K562 (cell line): Measurements from ENCODE around the gene CRABP1. TPM values are rescaled to one million over a fixed set of nuclear protein-coding genes. Genes with fewer than 3 reads are reported as not detected.

Experiments used
- ATAC-seq: fragments of 200-7000 bp; cut with Tn5 transposase; 3 replicates; pipeline ENCODE4 v1.9.1; 2020; ENCODE audit warnings: moderate library complexity
- BruUV-seq: library from RNA; stranded (reverse); fragments of 400-500 nt; replicated peaks from 2 replicates; lab custom pipeline; 2021; lab: Mats Ljungman, UMichigan
- CTCF ChIA-PET: fragments of 300-600 bp; formaldehyde crosslinking; extraction: SDS; loops from one replicate; lab custom pipeline; 2021; ENCODE audit warnings: low intra/inter-chr PET ratio; lab: Yijun Ruan, JAX
- POLR2A ChIA-PET: fragments of 300-600, 350-650 bp; sonication (Branson Sonifier 250); formaldehyde crosslinking; extraction: SDS; loops from one replicate; lab custom pipeline; 2021; ENCODE audit warnings: antibody characterized with exemption, inconsistent platforms; lab: Yijun Ruan, JAX
- DNase-seq, 4 experiments: peaks; one replicate each; pipeline versions ENCODE4 v3.0.0 to v3.0.0-alpha.2; 2011 to 2018; ENCODE audit warnings: low spot score in 3 of 4, mixed read lengths in 3 of 4; ENCODE audit errors: extremely low read depth in 1 of 4
- FAIRE-seq: peaks from 2 replicates; lab custom pipeline; 2011; peaks lifted over from hg19 to GRCh38; lab: Jason Lieb, UNC
- H2AFZ ChIP-seq: 2 replicates; pipeline ENCODE4 v1.6.0; 2011; ENCODE audit warnings: low read depth, low read length, control low read depth, inconsistent platforms
- H3K27ac ChIP-seq: fragments of 200-600 bp; 3 replicates; pipeline ENCODE4 v1.8.0; 2011; ENCODE audit warnings: low read depth, mild to moderate bottlenecking, control low read depth, inconsistent platforms, low read length, moderate library complexity, mixed read lengths; ENCODE audit errors: extremely low read depth
- H3K27me3 ChIP-seq, 2 experiments: fragments of 300-600 bp in 1 of 2; 2 replicates in 1 of 2; 3 replicates in 1 of 2; pipeline versions ENCODE4 v1.6.0 to v1.8.0; 2011; ENCODE audit warnings: inconsistent platforms in 2 of 2, low read length in 2 of 2, mild to moderate bottlenecking in 1 of 2, mixed read lengths in 1 of 2, moderate library complexity in 1 of 2; ENCODE audit not compliant: control insufficient read depth in 2 of 2, insufficient read depth in 2 of 2
- H3K36me3 ChIP-seq: fragments of 300-600 bp; 3 replicates; pipeline ENCODE4 v1.8.0; 2011; ENCODE audit warnings: mild to moderate bottlenecking, low read length, inconsistent platforms; ENCODE audit not compliant: control insufficient read depth, insufficient read depth
- H3K4me1 ChIP-seq, 2 experiments: fragments of 200-600 bp in 1 of 2; replicated peaks in 1 of 2; 2 replicates in 1 of 2; 3 replicates in 1 of 2; pipeline versions ENCODE4 v1.5.1 to v1.8.0; 2011; ENCODE audit warnings: inconsistent platforms in 2 of 2, low read length in 2 of 2, mild to moderate bottlenecking in 1 of 2, mixed read lengths in 1 of 2, moderate library complexity in 1 of 2; ENCODE audit not compliant: control insufficient read depth in 2 of 2, insufficient read depth in 2 of 2
- H3K4me2 ChIP-seq: 2 replicates; pipeline ENCODE4 v1.6.1; 2011; ENCODE audit warnings: low read length, control low read depth, inconsistent platforms, mixed read lengths; ENCODE audit not compliant: insufficient read depth
- H3K4me3 ChIP-seq: fragments of 200-600 bp; sonication (generic), shearing (Covaris generic); 2 replicates; pipeline ENCODE4 v1.5.1; 2016; ENCODE audit warnings: control low read depth, inconsistent platforms
- H3K79me2 ChIP-seq: fragments of 200-600 bp; 3 replicates; pipeline ENCODE4 v1.8.0; 2011; ENCODE audit warnings: low read length, inconsistent platforms; ENCODE audit not compliant: control insufficient read depth, insufficient read depth
- H3K9ac ChIP-seq, 2 experiments: 2 replicates each; pipeline versions ENCODE4 v1.6.0 to v1.6.1; 2011; ENCODE audit warnings: low read depth in 2 of 2, low read length in 2 of 2, control low read depth in 1 of 2, inconsistent platforms in 1 of 2, mild to moderate bottlenecking in 1 of 2, mixed read lengths in 1 of 2; ENCODE audit not compliant: insufficient read depth in 1 of 2
- H3K9me1 ChIP-seq: one replicate; pipeline ENCODE4 v1.6.0; 2011; ENCODE audit warnings: inconsistent platforms, mild to moderate bottlenecking, low read length, moderate library complexity; ENCODE audit not compliant: control insufficient read depth, insufficient read depth
- H3K9me3 ChIP-seq: replicated peaks from 2 replicates; pipeline ENCODE4 v1.5.1; 2011; ENCODE audit warnings: low read depth, low read length, inconsistent platforms; ENCODE audit not compliant: control insufficient read depth, insufficient read depth
- H4K20me1 ChIP-seq: replicated peaks from 2 replicates; pipeline ENCODE4 v1.6.1; 2011; ENCODE audit warnings: low read length, inconsistent platforms, mixed read lengths; ENCODE audit not compliant: control insufficient read depth, insufficient read depth
- CBFA2T3 ChIP-seq: fragments of 450-650 bp; IDR thresholded peaks from 2 replicates; pipeline ENCODE4 v1.6.1; 2017
- ERF ChIP-seq: fragments of 450-650 bp; formaldehyde crosslinking; IDR thresholded peaks from 2 replicates; pipeline ENCODE4 v1.4.0; 2020; ENCODE audit warnings: mild to moderate bottlenecking, mixed read lengths
- MBD2 ChIP-seq: sonication (generic); IDR thresholded peaks from 2 replicates; pipeline ENCODE4 v1.6.1; 2016; ENCODE audit warnings: low read depth, borderline replicate concordance
- RCOR1 ChIP-seq, 2 experiments: IDR thresholded peaks; 2 replicates each; pipeline ENCODE4 v1.6.1; 2012; ENCODE audit warnings: low read depth in 2 of 2, low read length in 2 of 2, borderline replicate concordance in 1 of 2, improper control_type of control experiment in 1 of 2
- SRSF7 ChIP-seq: fragments of 200-400 bp; formaldehyde crosslinking; optimal IDR thresholded peaks from 2 replicates; pipeline ENCODE3; 2017; ENCODE audit warnings: mild to moderate bottlenecking, low read depth, low read length
- TFE3 ChIP-seq: fragments of 450-650 bp; formaldehyde crosslinking; IDR thresholded peaks from 2 replicates; pipeline ENCODE4 v1.4.0; 2020; ENCODE audit warnings: mild to moderate bottlenecking, mixed read lengths
- THAP12 ChIP-seq: fragments of 250-450 bp; sonication (Bioruptor Pico); IDR thresholded peaks from 2 replicates; pipeline ENCODE4 v1.9.0; 2021; ENCODE audit warnings: mild to moderate bottlenecking, inconsistent platforms
- THRAP3 ChIP-seq: fragments of 450-650 bp; IDR thresholded peaks from 2 replicates; pipeline ENCODE4 v1.6.1; 2016; ENCODE audit warnings: mild to moderate bottlenecking, inconsistent platforms, borderline replicate concordance
- ZNF609 ChIP-seq: sonication (generic); formaldehyde crosslinking; IDR thresholded peaks from 2 replicates; pipeline ENCODE4 v1.8.1; 2023; ENCODE audit warnings: missing genetic modification reagents, mild to moderate bottlenecking, borderline replicate concordance
- WGBS: fragments of 100-300 bp; shearing (Covaris generic); methylation state at CpG from one replicate; pipeline ENCODE4 v1.1.6; 2016; ENCODE audit warnings: low coverage, mixed read lengths; ENCODE audit not compliant: insufficient coverage; ENCODE audit errors: missing lambda C conversion rate; 5-methylcytosine and 5-hydroxymethylcytosine counted together
- in situ Hi-C: fragments of 300-500 bp; cut with MboI; formaldehyde crosslinking; loops from 4 replicates; pipeline ENCODE4 v1.15.0; 2018; ENCODE audit warnings: inconsistent platforms, mixed read lengths
- intact Hi-C: fragments of 100-400 bp; cut with micrococcal nuclease; formaldehyde crosslinking; loops from 2 replicates; pipeline ENCODE4 v1.14.2; 2022
- polyA plus RNA-seq, 8 experiments: library from polyadenylated mRNA; depleted of rRNA in 4 of 8; stranded (reverse) in 5 of 8; unstranded in 3 of 8; fragments of >200 nt; fragmentation: Nextera tagmentation in 2 of 8; fragmentation: Illumina TruSeq in 1 of 8; extraction: Ambion mirVana in 2 of 8; extraction: Trizol in 1 of 8; gene quantifications; 2 replicates each; pipeline versions ENCODE4 v1.2.1 to v1.2.3, GENCODE V29; 2011 to 2014; ENCODE audit warnings: inconsistent platforms in 1 of 8, missing spikeins in 1 of 8
- total RNA-seq, 7 experiments: library from RNA; depleted of rRNA in 6 of 7; stranded (reverse); fragments of >200 nt in 6 of 7; fragmentation: Illumina TruSeq in 2 of 7; extraction: Trizol in 2 of 7; gene quantifications; 2 replicates each; pipeline versions ENCODE4 v1.2.1 to v1.2.3, GENCODE V29; 2011 to 2021; ENCODE audit warnings: low replicate concordance in 1 of 7

CRABP1 gene
- total and polyA plus RNA-seq, 9 of the 15 experiments (the other 6 are each of a cell fraction or from before 2014, with no cell fraction given), result 0.60 TPM; not detected in 8

- WGBS, result 0% methylated on average over 4 of the region's 4 CpGs
- H3K9me3 ChIP-seq, result no peaks in the 10 kb centered on the region
- no peaks in the 10 kb centered on the region; the same call in 1 of the 2 replicates for H4K20me1 ChIP-seq
- H3K4me1 ChIP-seq, result peaks cover 0 to 11% of the 10 kb centered on the region in 2 experiments; a peak in 2 of 5 replicates
- FAIRE-seq (no peak), ATAC-seq (no peak), DNase-seq (no peak)
- H3K4me3 ChIP-seq, result no peak overlapping the region
- H3K27me3 ChIP-seq, result peaks cover 44 to 81% of the 10 kb centered on the region in 2 experiments
- POLR2A ChIA-PET, result interaction anchor here (1.2 kb wide), 1 partner anchor 103 kb away, joined by 3 read pairs; no protein-coding TSS in a partner anchor
- BruUV-seq, result no TSS peak
- H3K36me3 ChIP-seq, result no peaks in the 10 kb centered on the region
- intact Hi-C loops (no loop called here), in situ Hi-C loops (no loop called here)
- H3K9me1 ChIP-seq, result no peaks in the 10 kb centered on the region
- H3K9ac ChIP-seq, result no peak overlapping the region
- peak; percentile 52; the same call in 1 of the 2 replicates for TF ChIP-seq CBFA2T3
- no peak for TF ChIP-seq SRSF7
- TF ChIP-seq THAP12 (CRISPR knock-in tag), result no peak
- no peak for TF ChIP-seq RCOR1 (IDR thresholded peaks at IDR 0.05; ENCODE audit: borderline replicate concordance in 1 of 2, low read depth in 2 of 2, low read length in 2 of 2)
- no peak for TF ChIP-seq ZNF609 (CRISPR knock-in tag)
- no peak for TF ChIP-seq TFE3 (CRISPR knock-in tag)
- TF ChIP-seq THRAP3, result no peak
- TF ChIP-seq MBD2, result no peak
- TF ChIP-seq ERF (CRISPR knock-in tag), result no peak
- H3K4me2 ChIP-seq, result no peak overlapping the region
- no peaks in the 10 kb centered on the region for H3K79me2 ChIP-seq
- no peak overlapping the region for H2AFZ ChIP-seq
- no peak overlapping the region for H3K27ac ChIP-seq
- CTCF ChIA-PET, result no interaction called here
These were observed 4.2 kb upstream of the CRABP1 start for GRCh38 chr15:78335985-78336384.
